B cell (primary cell): ENCODE measurements around the gene BACH2. TPM values are rescaled to one million over a fixed set of nuclear protein-coding genes. Genes with fewer than 3 reads are reported as not detected.

ENCODE experiments used
- ATAC-seq: fragments of 200-7000 bp; cut with Tn5 transposase; one replicate; pipeline ENCODE4 v1.10.0; 2021; ENCODE audit warnings: low read depth, mild to moderate bottlenecking, moderate number of reproducible peaks, moderate library complexity
- CTCF ChIA-PET: fragments of 350-600 bp; sonication (Branson Sonifier 250); formaldehyde crosslinking; loops from one replicate; lab custom pipeline; 2021; ENCODE audit warnings: antibody characterized with exemption, inconsistent platforms; lab: Charles Lee
- POLR2A ChIA-PET: fragments of 350-600 bp; sonication (Branson Sonifier 250); formaldehyde crosslinking; loops from one replicate; lab custom pipeline; 2021; ENCODE audit warnings: antibody characterized with exemption; lab: Charles Lee
- DNase-seq: peaks from one replicate; pipeline ENCODE4 v3.0.0; 2013
- H2AFZ ChIP-seq: 2 replicates; pipeline ENCODE4 v1.6.1; 2012; ENCODE audit warnings: mild to moderate bottlenecking, low read depth, low read length; ENCODE audit not compliant: insufficient read depth, poor library complexity, severe bottlenecking
- H3K27ac ChIP-seq, 2 donors: 1 replicate in 1 of 2; 2 replicates in 1 of 2; pipeline ENCODE4 v1.5.1; 2012 to 2013; ENCODE audit warnings: low read length in 2 of 2, mild to moderate bottlenecking in 2 of 2, moderate library complexity in 1 of 2
- H3K27me3 ChIP-seq, 4 experiments: fragments of 200-600 bp in 1 of 4; sonication (generic) in 1 of 4; replicated peaks in 1 of 4; 1 replicate in 2 of 4; 2 replicates in 2 of 4; pipeline versions ENCODE4 v1.6.1 to v1.7.0; 2013 to 2016; ENCODE audit warnings: low read length in 3 of 4, mild to moderate bottlenecking in 2 of 4, mixed read lengths in 1 of 4, moderate library complexity in 1 of 4; ENCODE audit not compliant: insufficient read depth in 4 of 4, control insufficient read depth in 3 of 4; ENCODE audit errors: control extremely low read depth in 1 of 4
- H3K36me3 ChIP-seq, 2 experiments: replicated peaks in 1 of 2; 1 replicate in 1 of 2; 2 replicates in 1 of 2; pipeline versions ENCODE4 v1.6.1 to v1.7.1; 2013; ENCODE audit warnings: low read length in 1 of 2; ENCODE audit not compliant: insufficient read depth in 2 of 2, control insufficient read depth in 1 of 2; ENCODE audit errors: control extremely low read depth in 1 of 2, extremely low read depth in 1 of 2
- H3K4me1 ChIP-seq, 2 donors: fragments of 200-600 bp in 1 of 2; sonication (generic) in 1 of 2; 1 replicate in 1 of 2; 2 replicates in 1 of 2; pipeline versions ENCODE4 v1.5.1 to v1.6.1; 2013 to 2017; ENCODE audit warnings: low read length in 2 of 2; ENCODE audit not compliant: control insufficient read depth in 2 of 2, insufficient read depth in 2 of 2
- H3K4me2 ChIP-seq: replicated peaks from 2 replicates; pipeline ENCODE3; 2012; ENCODE audit warnings: mild to moderate bottlenecking, low read depth, low read length; ENCODE audit not compliant: poor library complexity, severe bottlenecking
- H3K4me3 ChIP-seq, 5 experiments: fragments of 200-600 bp in 1 of 5; sonication (generic) in 1 of 5; 1 replicate in 3 of 5; 2 replicates in 2 of 5; pipeline versions ENCODE4 v1.5.1 to v1.7.0; 2011 to 2016; ENCODE audit warnings: low read length in 4 of 5, mild to moderate bottlenecking in 4 of 5, low read depth in 2 of 5, control low read depth in 1 of 5, moderate library complexity in 1 of 5; ENCODE audit not compliant: insufficient read depth in 1 of 5; ENCODE audit errors: control extremely low read depth in 1 of 5, extremely low read depth in 1 of 5
- H3K79me2 ChIP-seq: fragments of 200-600 bp; sonication (generic); one replicate; pipeline ENCODE4 v1.6.0; 2016; ENCODE audit warnings: low read length; ENCODE audit not compliant: control insufficient read depth, insufficient read depth
- H3K9ac ChIP-seq: fragments of 200-600 bp; sonication (generic); 2 replicates; pipeline ENCODE4 v1.6.1; 2017; ENCODE audit warnings: mild to moderate bottlenecking, low read length, moderate library complexity
- H3K9me3 ChIP-seq, 3 donors: one replicate each; pipeline versions ENCODE4 v1.6.1 to v1.7.1; 2013; ENCODE audit warnings: low read length in 2 of 3; ENCODE audit not compliant: control insufficient read depth in 2 of 3, insufficient read depth in 1 of 3; ENCODE audit errors: control extremely low read depth in 1 of 3
- H4K20me1 ChIP-seq: 2 replicates; pipeline ENCODE4 v1.6.0; 2012; ENCODE audit warnings: mild to moderate bottlenecking, low read length; ENCODE audit not compliant: insufficient read depth, control insufficient read depth, poor library complexity, severe bottlenecking
- H3K27ac Mint-ChIP-seq: one replicate; pipeline ENCODE4 v1.8.0; 2021; ENCODE audit warnings: mixed read lengths
- H3K27me3 Mint-ChIP-seq: one replicate; pipeline ENCODE4 v1.8.0; 2021; ENCODE audit warnings: mixed read lengths
- H3K4me1 Mint-ChIP-seq: one replicate; pipeline ENCODE4 v1.8.0; 2021; ENCODE audit warnings: mixed read lengths
- H3K4me3 Mint-ChIP-seq: one replicate; pipeline ENCODE4 v1.8.0; 2021; ENCODE audit warnings: mixed read lengths
- H3K9me3 Mint-ChIP-seq: one replicate; pipeline ENCODE4 v1.8.0; 2022; ENCODE audit warnings: mixed read lengths; ENCODE audit not compliant: insufficient read depth
- CTCF ChIP-seq: fragments of 200-600 bp; IDR thresholded peaks from one replicate; pipeline ENCODE4 v1.8.0; 2022; ENCODE audit warnings: antibody characterized with exemption, mild to moderate bottlenecking
- EZH2 ChIP-seq: IDR thresholded peaks from 2 replicates; pipeline ENCODE4 v1.6.1; 2012; ENCODE audit warnings: borderline replicate concordance, low read depth, mild to moderate bottlenecking, moderate library complexity, low read length; ENCODE audit not compliant: insufficient read depth, poor library complexity, severe bottlenecking
- WGBS: methylation state at CpG from one replicate; pipeline ENCODE4 v1.1.5; 2013; ENCODE audit warnings: missing lambda C conversion rate; ENCODE audit not compliant: insufficient coverage; 5-methylcytosine and 5-hydroxymethylcytosine counted together
- intact Hi-C: fragments of 100-400 bp; cut with micrococcal nuclease; formaldehyde crosslinking; loops from one replicate; pipeline ENCODE4 v1.10.0; 2022
- polyA plus RNA-seq: library from polyadenylated mRNA; depleted of rRNA; stranded (reverse); fragments of >200 nt; gene quantifications from 2 replicates; pipeline ENCODE4 v1.2.3, GENCODE V29; 2012
- total RNA-seq, 2 donors: library from RNA; stranded (reverse); fragments of 120-200 nt in 1 of 2; gene quantifications; 1 replicate in 1 of 2; 2 replicates in 1 of 2; pipeline versions ENCODE4 v1.2.3 to v1.2.4, GENCODE V29; 2013 to 2022

The BACH2 gene
- total and polyA plus RNA-seq, 2 donors (not counting 1 experiment from before 2014, with no cell fraction given) = 41.1 to 235 TPM

GRCh38 chr6:90159452-90159851 lies 137.2 kb downstream of the BACH2 start:
- Mint-ChIP-seq H3K4me3 (no peak overlapping the region), H3K9me3 (no peaks in the 10 kb centered on the region), H3K4me1 (peaks cover 74% of the 10 kb centered on the region), H3K27me3 (no peaks in the 10 kb centered on the region), H3K27ac (peak overlapping the region; percentile 71)
- H3K36me3 ChIP-seq = peaks cover 0 to 12% of the 10 kb centered on the region in 2 experiments
- no peak overlapping the region for H3K4me3 ChIP-seq
- TF ChIP-seq EZH2 (no peak), CTCF (no peak)
- no peak overlapping the region for H2AFZ ChIP-seq
- no peak overlapping the region for H3K9ac ChIP-seq
- peaks cover 70% of the 10 kb centered on the region for H4K20me1 ChIP-seq
- intact Hi-C loops = no loop called here
- no peaks in the 10 kb centered on the region for H3K9me3 ChIP-seq
- peaks cover 98% of the 10 kb centered on the region for H3K79me2 ChIP-seq
- no CpG with 5 or more reads among the region's 2 CpGs for WGBS
- no peaks in the 10 kb centered on the region for H3K27me3 ChIP-seq
- H3K4me1 ChIP-seq = peaks cover 47 to 72% of the 10 kb centered on the region in 2 donors
- ChIA-PET POLR2A (no interaction called here), CTCF (interaction anchor here (0.7 kb wide), 1 partner anchor 77 kb away, joined by 3 read pairs; no protein-coding TSS in a partner anchor)
- no peak for DNase-seq
- peak overlapping the region in 1 of 2 donors; percentile 13 for H3K27ac ChIP-seq
- ATAC-seq = no peak
- peak overlapping the region; percentile 1 for H3K4me2 ChIP-seq

GRCh38 chr6:90158936-90159335 lies 137.7 kb downstream of the BACH2 start:
- Histone ChIP-seq H3K9ac (no peak overlapping the region), H2AFZ (no peak overlapping the region), H3K4me3 (no peak overlapping the region), H3K79me2 (peaks cover 100% of the 10 kb centered on the region), H3K27me3 (no peaks in the 10 kb centered on the region), H3K4me1 (peaks cover 49 to 77% of the 10 kb centered on the region in 2 donors), H3K4me2 (no peak overlapping the region), H3K36me3 (peaks cover 0 to 12% of the 10 kb centered on the region in 2 experiments), H3K27ac (no peak overlapping the region), H3K9me3 (no peaks in the 10 kb centered on the region), H4K20me1 (peaks cover 75% of the 10 kb centered on the region)
- Mint-ChIP-seq H3K27ac (peak overlapping the region; percentile 60), H3K27me3 (no peaks in the 10 kb centered on the region), H3K4me3 (no peak overlapping the region), H3K4me1 (peaks cover 75% of the 10 kb centered on the region), H3K9me3 (no peaks in the 10 kb centered on the region)
- ChIA-PET CTCF (no interaction called here), POLR2A (no interaction called here)
- no CpG with 5 or more reads among the region's 5 CpGs for WGBS
- TF ChIP-seq CTCF = no peak
- TF ChIP-seq EZH2 = no peak
- intact Hi-C loops = no loop called here
- DNase-seq (no peak), ATAC-seq (no peak)
